Activated CD8-positive, alpha-beta memory T cell treated with anti-CD3 and anti-CD28 coated beads, Interleukin-2, amount 50 U/mL, for 48 hours (primary cell): ENCODE measurements around the gene QRICH1.
A peak's percentile ranks its signal among the peaks of the same experiment; 100 is the strongest.

Experiments used
- DNase-seq: peaks from one replicate; pipeline ENCODE4 v3.0.0-alpha.2; 2020

Gene QRICH1

DNA sequence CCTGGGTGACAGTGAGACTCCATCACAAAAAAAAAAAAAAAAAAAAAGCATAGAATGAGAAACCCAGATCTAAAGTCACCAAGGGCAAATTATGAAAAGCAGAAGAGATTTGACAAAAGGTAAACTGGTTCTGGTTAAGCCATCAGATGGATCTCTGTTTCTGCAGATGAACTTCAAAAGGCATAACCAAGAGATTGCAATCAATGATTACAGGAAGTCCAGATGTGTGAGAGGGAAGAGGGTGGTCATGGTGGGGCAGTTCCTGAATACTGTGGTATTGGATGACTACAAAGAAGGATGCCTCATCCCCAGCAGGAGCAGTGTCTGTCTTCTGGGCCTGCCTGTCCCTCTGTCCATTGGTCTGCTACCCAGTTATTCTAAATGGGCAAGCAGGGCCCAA, 100.0 kb downstream of the QRICH1 start:
- DNase-seq = no peak

DNA sequence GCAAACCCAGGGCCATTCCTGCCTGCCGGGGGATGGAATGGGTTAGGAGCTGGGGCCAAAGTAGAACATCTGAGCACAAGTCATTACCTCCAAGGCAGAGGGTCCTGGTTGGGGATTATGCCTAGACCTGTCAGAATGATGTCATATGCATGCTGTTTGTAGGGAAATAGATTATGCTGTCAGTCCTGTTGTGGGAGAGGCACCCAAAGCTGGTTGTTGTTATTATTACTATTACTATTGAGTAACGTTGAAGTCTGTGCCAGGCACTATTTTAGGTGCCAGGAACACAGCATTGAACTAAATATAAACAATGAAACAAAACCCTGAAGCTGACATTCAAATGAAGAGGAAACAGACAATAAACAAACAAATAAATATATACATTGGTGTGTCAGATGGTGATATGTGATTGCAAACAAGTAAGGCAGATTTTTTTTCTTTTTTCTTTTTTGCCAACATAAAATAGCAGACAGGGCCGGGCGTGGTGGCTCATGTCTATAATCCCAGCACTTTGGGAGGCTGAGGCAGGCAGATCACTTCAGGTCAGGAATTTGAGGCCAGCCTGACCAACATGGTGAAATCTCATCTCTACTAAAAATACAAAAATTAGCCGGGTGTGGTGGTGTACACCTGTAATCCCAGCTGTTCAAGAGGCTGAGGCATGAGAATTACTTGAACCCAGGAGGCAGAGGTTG, 101.9 kb downstream of the QRICH1 start:
- DNase-seq = no peak

DNA sequence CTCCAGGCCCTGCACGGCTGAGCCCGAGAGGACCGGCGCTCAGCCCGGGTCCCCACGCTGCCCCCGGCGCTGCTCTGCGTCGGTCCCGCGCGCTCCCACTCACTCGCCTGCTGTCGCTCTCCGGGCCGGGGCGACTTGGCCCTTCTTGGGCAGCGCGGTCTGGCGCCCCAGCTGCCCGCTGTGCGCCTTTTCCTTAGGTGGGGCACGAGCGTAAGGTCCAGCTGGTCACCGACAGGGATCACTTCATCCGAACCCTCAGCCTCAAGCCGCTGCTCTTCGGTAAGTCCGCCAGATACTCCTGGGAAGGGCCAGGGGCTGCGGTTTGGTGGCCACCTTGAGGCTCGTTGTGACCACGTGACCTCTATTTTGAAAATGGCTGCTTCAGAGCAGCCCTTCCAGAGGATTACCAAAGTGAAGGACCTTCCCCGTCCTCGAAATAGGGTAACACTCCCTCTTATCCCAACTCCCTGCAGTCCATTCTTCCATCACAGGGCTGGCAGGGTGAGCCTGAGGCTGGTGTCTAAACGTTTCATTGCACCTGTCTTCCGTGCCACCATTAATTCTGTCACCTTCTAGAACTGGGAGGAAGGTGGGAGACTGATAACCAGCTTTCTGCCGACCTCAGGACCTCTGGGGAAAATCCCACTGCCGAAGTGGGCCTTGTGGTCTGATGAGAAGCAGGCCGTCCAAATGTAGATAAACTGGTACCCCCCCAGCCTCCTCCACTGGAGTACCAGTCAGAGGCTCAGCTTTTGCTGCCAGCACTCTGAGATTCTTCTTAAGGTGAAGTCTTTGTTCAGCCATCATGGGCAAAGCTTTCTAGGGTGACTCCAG, 103.0 kb downstream of the QRICH1 start:
- DNase-seq = no peak

- DNase-seq = peak; percentile 90
Observed at GRCh38 chr3:48989796-48990635, 103.9 kb downstream of the QRICH1 start, which contains the start of gene P4HTM. P4HTM (plus strand) TSS chr3:48990241; CDS start chr3:48990257, 16 bp downstream.

DNA sequence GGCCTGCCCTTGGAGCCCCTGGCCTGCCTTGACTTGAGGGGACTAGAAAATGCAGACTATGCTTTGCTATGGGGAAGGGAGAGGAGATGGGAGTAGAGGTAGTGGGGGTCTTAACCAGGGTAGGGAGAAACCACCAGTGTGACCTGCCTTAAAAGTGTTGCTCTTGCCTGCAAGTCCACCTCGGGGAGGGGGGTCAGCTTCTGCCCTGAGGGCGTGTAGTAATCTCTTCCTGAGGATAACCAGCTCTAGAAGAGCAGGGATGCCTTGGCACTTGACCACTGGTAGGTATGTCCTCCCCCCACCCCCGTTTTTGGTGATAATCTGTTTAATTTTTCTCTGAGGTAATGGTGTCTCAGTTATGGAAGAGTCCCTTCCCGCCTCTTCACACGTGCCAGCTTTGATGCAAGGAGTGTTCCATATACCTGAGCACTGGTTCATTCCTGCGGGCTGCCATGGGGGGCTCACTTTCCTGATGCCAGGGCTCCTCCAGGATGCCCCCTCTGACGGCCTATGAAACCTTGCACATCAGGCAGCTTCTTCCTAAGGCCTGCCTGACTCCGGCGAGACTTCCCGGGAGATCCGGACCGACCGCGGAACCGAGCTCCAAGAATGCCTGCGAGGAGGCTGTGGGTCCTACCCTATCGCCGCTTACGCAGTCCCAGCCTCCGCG, 104.6 kb downstream of the QRICH1 start:
- no peak for DNase-seq

- no peak for DNase-seq
Observed at GRCh38 chr3:48985831-48986376, 108.0 kb downstream of the QRICH1 start.

GRCh38 chr3:48984663-48985062, 109.2 kb downstream of the QRICH1 start:
- DNase-seq = no peak

DNA sequence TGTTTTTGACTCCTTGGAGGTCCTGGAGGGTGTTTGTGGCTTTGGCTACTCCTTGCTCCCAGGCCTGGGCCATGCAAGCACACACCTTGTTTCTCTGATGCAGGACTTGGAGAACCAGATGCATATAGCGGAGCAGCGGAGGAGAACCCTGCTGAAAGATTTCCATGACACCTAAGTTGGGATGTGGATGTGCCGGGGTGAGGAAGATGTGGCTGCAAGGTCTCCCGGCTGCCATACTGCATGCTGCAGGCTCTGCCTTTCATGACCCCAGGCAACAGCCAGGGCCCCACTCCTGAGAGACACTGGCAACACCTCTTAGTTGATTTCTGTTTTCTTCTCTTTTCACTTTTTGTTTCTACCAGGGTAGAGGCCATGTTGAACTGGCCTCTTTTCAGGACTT, 110.8 kb downstream of the QRICH1 start:
- no peak for DNase-seq

DNA sequence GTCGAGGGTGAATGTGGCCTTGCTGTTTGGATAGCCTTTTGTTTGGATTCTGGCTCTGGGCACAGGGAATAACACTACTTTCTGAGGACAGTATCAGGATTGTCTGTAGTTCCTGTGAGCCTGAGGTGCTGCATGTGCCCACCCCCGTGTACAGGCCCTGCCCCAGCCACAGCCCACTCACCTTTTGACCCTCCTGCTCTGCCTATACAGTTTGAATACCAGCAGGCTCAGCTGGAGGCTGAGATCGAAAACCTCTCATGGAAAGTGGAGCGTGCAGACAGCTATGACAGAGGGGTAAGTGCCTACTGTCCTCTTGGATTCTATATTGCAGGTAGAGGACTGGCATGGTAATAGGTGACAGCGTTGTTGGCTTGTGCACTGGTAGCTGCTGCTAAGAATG, 111.2 kb downstream of the QRICH1 start:
- DNase-seq = no peak

DNA sequence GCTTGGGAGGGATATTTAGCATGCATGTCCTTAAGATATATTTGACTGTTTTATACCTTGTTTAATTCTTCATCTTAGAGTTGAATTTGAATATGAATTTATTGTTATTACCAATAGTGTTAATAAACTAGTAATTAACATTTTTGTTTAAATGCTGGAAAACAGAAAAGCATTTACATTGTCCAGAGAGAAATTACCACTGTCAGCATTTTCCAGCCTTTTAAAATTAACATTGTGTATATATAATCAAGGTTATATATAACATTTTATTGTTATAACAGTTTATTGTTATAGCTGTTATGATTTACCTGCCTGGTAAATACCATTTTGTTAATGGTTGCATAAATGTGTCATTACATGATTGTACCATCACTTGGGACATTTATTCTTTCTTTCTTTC, 111.9 kb downstream of the QRICH1 start:
- no peak for DNase-seq

GRCh38 chr3:48980295-48980694, 113.6 kb downstream of the QRICH1 start:
- DNase-seq = no peak
